Thymus (tissue), 11 donors: ENCODE data around the gene APOO. TPM values are rescaled to one million over a fixed set of nuclear protein-coding genes. Genes with fewer than 3 reads are reported as not detected.

Source experiments
- DNase-seq, 9 donors: peaks; one replicate each; pipeline ENCODE4 v3.0.0-alpha.2; 2013; ENCODE audit warnings: low spot score in 9 of 9, low read depth in 6 of 9, missing footprints in 1 of 9
- H3K27ac ChIP-seq, 2 donors: one replicate each; pipeline ENCODE4 v1.5.1; 2013; ENCODE audit warnings: control low read depth in 1 of 2, low read depth in 1 of 2, low read length in 1 of 2, mild to moderate bottlenecking in 1 of 2, moderate library complexity in 1 of 2
- H3K27me3 ChIP-seq, 2 donors: one replicate each; pipeline ENCODE4 v1.5.1; 2013; ENCODE audit warnings: low read length in 1 of 2; ENCODE audit not compliant: control insufficient read depth in 2 of 2, insufficient read depth in 1 of 2
- H3K36me3 ChIP-seq, 2 donors: one replicate each; pipeline ENCODE4 v1.5.1; 2013; ENCODE audit warnings: low read length in 1 of 2, mild to moderate bottlenecking in 1 of 2, moderate library complexity in 1 of 2; ENCODE audit not compliant: control insufficient read depth in 2 of 2, insufficient read depth in 2 of 2
- H3K4me1 ChIP-seq, 2 donors: one replicate each; pipeline ENCODE4 v1.5.1; 2013; ENCODE audit warnings: low read length in 2 of 2; ENCODE audit not compliant: control insufficient read depth in 2 of 2, insufficient read depth in 2 of 2
- H3K4me3 ChIP-seq, 2 donors: one replicate each; pipeline ENCODE4 v1.5.1; 2013; ENCODE audit warnings: low read length in 2 of 2, control low read depth in 1 of 2, mild to moderate bottlenecking in 1 of 2
- H3K9me3 ChIP-seq, 2 donors: one replicate each; pipeline ENCODE4 v1.5.1; 2013; ENCODE audit warnings: low read length in 1 of 2, mild to moderate bottlenecking in 1 of 2; ENCODE audit not compliant: control insufficient read depth in 2 of 2, insufficient read depth in 1 of 2
- WGBS: extraction: QIAGEN DNeasy Blood & Tissue Kit; methylation state at CpG from one replicate; pipeline ENCODE4 v1.1.7; 2013; 5-methylcytosine and 5-hydroxymethylcytosine counted together
- polyA plus RNA-seq: library from polyadenylated mRNA; stranded (reverse); fragments of 200-250 nt; gene quantifications from one replicate; pipeline ENCODE4 v1.2.3, GENCODE V29; 2013
- total RNA-seq: library from RNA; stranded (reverse); fragments of 120-200 nt; gene quantifications from one replicate; pipeline ENCODE4 v1.2.4, GENCODE V29; 2013
- donor health status: healthy.

Gene APOO
- total and polyA plus RNA-seq, 2 donors, result 16.6 to 24.6 TPM

DNA sequence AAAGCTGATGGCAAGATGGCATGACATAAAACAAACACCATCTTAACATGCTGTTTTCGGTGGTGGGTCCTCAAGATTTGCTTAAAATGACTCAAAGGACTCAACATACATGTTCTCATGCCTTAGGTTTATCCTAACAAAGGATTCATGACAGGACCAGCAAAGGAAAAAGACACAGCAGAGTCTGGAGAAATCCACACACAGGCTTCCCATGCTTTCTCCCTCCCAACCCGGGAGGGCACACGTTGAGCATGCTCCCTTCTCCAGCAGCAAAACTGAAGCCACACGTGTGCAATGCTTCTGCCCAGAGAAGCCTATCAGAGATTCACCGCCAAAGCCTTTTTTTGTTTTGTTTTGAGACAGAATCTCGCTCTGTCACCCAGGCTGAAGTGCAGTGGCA lies 84.9 kb downstream of the APOO start:
- Histone ChIP-seq H3K9me3 (no peaks in the 10 kb centered on the region), H3K27me3 (no peaks in the 10 kb centered on the region), H3K27ac (no peak overlapping the region), H3K36me3 (no peaks in the 10 kb centered on the region), H3K4me3 (no peak overlapping the region), H3K4me1 (no peaks in the 10 kb centered on the region)
- 98% methylated on average over 6 of the region's 6 CpGs for WGBS
- no peak for DNase-seq

DNA sequence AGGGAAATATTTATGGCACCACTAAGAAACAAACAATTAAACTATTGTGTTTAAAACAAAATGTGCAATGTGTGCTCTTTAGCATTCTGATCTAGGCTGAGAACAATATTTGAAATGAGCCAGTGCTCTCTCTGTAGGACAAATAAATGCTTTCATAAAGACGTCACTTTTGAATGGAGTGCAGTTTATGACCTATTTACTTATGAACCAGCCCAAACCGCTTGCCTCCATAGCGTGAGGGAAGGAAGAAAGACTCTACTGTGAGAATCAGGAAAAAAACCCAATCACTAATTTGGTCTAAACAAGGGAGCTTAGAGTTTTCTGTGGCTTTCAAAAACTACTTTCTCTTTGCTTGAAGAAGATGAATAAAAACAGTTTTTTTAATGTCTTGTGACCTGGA lies 85.3 kb downstream of the APOO start:
- DNase-seq, result no peak
- no peaks in the 10 kb centered on the region for H3K4me1 ChIP-seq
- no peaks in the 10 kb centered on the region for H3K9me3 ChIP-seq
- WGBS, result 94% methylated on average over 3 of the region's 3 CpGs
- no peak overlapping the region for H3K27ac ChIP-seq
- no peaks in the 10 kb centered on the region for H3K36me3 ChIP-seq
- H3K27me3 ChIP-seq, result no peaks in the 10 kb centered on the region
- no peak overlapping the region for H3K4me3 ChIP-seq

DNA sequence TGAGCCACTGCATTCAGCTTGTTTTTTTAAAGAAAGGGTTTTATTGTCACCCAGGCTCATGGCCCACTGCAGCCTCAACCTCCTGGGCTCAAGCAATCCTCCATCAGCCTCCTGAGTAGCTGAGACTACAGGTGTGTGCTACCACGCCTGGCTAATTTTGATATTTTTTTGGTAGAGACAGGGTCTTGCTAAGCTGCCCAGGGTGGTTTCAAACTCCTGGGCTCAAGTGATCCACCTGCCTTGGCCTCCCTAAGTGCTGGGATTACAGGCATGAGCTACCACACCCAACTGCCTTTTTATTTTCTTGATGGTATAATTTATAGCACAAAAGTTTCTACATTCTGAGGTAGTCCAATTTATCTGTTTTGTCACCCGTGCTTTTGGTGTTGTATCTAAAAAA lies 85.9 kb downstream of the APOO start:
- no peak for DNase-seq
- Histone ChIP-seq H3K9me3 (no peaks in the 10 kb centered on the region), H3K27me3 (no peaks in the 10 kb centered on the region), H3K36me3 (no peaks in the 10 kb centered on the region), H3K27ac (no peak overlapping the region), H3K4me3 (no peak overlapping the region), H3K4me1 (no peaks in the 10 kb centered on the region)
- WGBS, result 97% methylated on average over 2 of the region's 2 CpGs

DNA sequence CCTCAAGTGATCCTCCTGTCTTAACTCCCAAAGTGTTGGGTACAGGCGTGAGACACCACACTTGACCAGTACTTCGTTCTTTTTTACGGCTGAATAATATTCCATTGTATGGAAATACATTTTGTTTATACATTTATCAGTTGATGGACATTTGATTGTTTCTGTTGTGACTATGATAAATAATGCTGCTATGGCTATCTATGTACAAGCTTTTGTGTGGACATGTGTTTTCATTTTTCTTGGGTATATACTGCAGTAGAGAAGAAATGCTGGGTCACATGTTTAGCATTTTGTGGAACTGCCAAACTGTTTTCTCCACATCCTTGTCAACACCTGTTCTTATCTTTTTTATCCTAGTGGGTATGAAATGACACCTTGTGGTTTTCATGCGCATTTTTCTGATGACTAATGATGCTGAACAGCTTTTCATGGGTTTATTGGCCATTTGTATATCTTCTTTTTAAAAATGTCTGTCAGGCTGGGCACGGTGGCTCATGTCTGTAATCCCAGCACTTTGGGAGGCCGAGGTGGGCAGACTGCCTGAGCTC lies 87.4 kb downstream of the APOO start:
- Histone ChIP-seq H3K27me3 (no peaks in the 10 kb centered on the region), H3K4me1 (no peaks in the 10 kb centered on the region), H3K27ac (no peak overlapping the region), H3K4me3 (no peak overlapping the region), H3K36me3 (no peaks in the 10 kb centered on the region), H3K9me3 (no peaks in the 10 kb centered on the region)
- DNase-seq, result no peak
- WGBS, result 85% methylated on average over 6 of the region's 6 CpGs

DNA sequence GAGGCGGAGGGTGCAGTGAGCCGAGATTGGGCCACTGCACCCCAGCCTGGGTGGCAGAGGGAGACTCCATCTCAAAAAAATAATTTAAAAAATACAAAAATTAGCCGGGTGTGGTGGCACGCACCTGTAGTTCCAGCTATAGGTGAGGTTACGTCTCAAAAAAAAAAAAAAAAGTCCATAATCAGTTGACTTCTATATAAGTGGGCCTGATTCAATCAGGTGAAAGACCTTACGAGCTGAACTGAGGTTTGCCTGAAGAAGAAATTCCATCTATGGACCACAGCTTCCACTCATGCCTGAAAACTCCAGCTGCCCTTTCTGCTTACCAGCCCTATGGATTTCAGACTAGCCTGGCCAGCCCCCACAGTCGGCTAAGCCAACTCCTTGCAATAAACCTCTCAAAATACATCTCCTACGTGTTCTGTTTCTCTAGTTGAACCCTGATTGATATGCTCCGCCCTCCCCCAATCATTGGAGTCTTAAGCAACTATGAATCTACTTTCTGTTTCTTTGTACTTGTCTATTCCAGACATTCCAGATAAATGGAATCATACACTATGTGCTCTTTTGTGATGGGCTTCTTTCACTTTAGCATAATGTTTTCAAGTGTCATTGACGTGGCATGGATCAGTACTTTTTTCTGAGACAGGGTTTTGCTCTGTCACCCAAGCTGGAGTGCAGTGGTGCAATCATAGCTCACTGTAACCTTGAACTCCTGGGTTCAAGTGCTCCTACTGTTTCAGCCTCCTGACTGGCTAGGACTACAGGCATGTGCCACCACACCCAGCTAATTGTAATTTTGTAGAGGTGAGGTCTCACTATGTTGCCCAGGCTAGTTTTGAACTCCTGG lies 88.1 kb downstream of the APOO start:
- no peak overlapping the region for H3K4me3 ChIP-seq
- no peaks in the 10 kb centered on the region for H3K36me3 ChIP-seq
- WGBS, result 96% methylated on average over 10 of the region's 10 CpGs
- H3K27me3 ChIP-seq, result no peaks in the 10 kb centered on the region
- H3K4me1 ChIP-seq, result no peaks in the 10 kb centered on the region
- no peak for DNase-seq
- H3K9me3 ChIP-seq, result no peaks in the 10 kb centered on the region
- no peak overlapping the region for H3K27ac ChIP-seq

DNA sequence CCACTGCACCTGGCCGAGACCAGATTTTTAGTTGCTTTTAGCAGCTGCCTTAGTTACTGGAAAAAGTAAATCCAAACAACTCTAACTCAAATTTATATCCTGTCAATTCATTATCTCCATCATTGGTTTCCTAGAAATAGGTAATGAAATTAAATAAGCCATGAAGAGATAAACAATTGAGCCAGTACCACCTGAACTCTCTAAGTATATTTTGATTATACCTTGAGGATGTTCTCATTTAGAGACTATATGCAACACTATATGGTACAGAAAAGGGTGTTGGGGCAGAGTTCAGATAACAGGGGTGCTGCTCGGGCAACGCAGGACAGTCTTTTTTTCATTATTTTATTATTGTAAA lies 89.8 kb downstream of the APOO start:
- no peaks in the 10 kb centered on the region for H3K9me3 ChIP-seq
- H3K4me1 ChIP-seq, result no peaks in the 10 kb centered on the region
- H3K36me3 ChIP-seq, result no peaks in the 10 kb centered on the region
- H3K4me3 ChIP-seq, result no peak overlapping the region
- H3K27ac ChIP-seq, result no peak overlapping the region
- WGBS, result 94% methylated on average over 3 of the region's 3 CpGs
- DNase-seq, result no peak
- H3K27me3 ChIP-seq, result no peaks in the 10 kb centered on the region

DNA sequence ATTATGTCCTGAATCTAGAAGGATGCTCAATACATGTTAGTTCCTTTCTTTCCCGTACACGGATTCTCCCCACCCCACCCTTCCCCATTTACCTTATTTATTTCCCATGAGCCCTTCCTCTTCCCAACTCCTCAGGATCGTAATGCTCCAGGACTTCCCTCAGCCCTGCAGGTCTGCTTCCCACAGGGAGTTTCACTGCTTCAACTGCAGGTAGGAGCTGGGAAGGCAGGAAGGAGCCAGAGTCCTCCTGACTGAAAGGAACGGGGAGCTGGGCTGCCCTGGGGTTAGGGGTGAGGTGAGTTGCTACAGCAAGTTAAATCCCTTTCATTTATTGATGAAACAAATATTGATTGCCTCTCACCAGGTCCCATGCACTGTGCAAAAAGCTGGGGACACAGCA lies 91.6 kb downstream of the APOO start:
- no peaks in the 10 kb centered on the region for H3K27me3 ChIP-seq
- no peak for DNase-seq
- H3K9me3 ChIP-seq, result no peaks in the 10 kb centered on the region
- no peak overlapping the region for H3K27ac ChIP-seq
- WGBS, result over 99% methylated on average over 4 of the region's 4 CpGs
- no peaks in the 10 kb centered on the region for H3K4me1 ChIP-seq
- H3K4me3 ChIP-seq, result no peak overlapping the region
- H3K36me3 ChIP-seq, result no peaks in the 10 kb centered on the region

DNA sequence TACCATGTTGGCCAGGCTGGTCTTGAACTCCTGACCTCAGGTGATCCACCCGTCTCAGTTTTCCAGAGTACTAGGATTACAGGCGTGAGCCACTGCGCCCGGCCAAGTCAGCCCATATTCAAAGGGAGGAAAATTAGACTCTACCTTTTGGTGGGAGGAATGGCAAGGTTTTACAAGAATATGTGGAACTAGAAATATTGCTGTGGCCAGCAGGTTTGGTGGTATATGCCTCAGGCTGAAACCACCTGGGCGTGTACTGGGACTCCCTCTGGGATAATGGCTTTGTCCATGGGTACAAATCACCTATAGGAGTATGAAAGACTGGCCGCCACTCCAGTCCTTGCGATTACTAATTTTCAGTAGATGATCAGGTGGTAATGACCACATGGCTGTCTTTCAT lies 92.4 kb downstream of the APOO start:
- Histone ChIP-seq H3K27ac (no peak overlapping the region), H3K4me3 (no peak overlapping the region), H3K27me3 (no peaks in the 10 kb centered on the region), H3K4me1 (no peaks in the 10 kb centered on the region), H3K36me3 (no peaks in the 10 kb centered on the region), H3K9me3 (no peaks in the 10 kb centered on the region)
- WGBS, result over 99% methylated on average over 7 of the region's 7 CpGs
- no peak for DNase-seq

DNA sequence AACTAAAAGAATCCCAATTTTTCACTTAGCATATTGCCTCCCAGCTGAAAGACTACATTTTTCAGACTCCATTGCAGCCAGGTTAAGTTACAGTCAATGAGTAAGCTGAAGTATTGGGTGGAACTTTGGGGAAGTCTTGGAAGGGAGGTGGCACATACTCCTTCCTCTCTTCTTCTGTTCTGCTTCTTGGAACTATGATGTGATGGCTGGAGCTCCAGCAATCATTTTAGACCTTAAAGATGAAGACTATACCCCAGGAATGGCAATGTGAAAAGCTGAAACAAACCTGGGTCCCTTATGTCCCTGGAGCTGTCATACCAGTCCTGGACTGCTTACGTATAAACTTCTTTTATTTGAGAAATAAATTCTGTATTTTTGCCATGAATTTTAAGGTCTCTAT lies 93.9 kb downstream of the APOO start:
- no peaks in the 10 kb centered on the region for H3K27me3 ChIP-seq
- no peaks in the 10 kb centered on the region for H3K9me3 ChIP-seq
- H3K36me3 ChIP-seq, result no peaks in the 10 kb centered on the region
- H3K4me3 ChIP-seq, result no peak overlapping the region
- WGBS, result 100% methylated on average over 1 of the region's 1 CpG
- no peak overlapping the region for H3K27ac ChIP-seq
- H3K4me1 ChIP-seq, result no peaks in the 10 kb centered on the region
- DNase-seq, result no peak
